ENCODE data around the gene TMEM106A.
"Not testable (repeated sequence)": the region's sequence is repeated elsewhere in the genome, so short reads cannot be mapped to it uniquely, and the experiment has no call there.

TMEM106A gene

DNA sequence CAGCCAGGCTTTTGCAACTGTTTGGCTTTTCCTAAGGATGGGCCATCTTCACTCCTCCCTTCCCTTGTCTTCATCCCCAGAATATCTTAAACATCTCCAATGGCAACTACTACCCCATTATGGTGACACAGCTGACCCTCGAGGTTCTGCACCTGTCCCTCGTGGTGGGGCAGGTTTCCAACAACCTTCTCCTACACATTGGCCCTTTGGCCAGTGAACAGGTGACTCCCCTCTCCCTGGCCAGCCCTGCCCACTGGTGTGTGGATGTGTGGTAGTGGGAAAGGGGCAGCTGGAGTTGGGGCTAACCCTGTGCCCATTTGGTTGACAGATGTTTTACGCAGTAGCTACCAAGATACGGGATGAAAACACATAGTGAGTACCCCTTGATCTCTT is 4.7 kb downstream of the TMEM106A start:
- no peak for DNase-seq

DNA sequence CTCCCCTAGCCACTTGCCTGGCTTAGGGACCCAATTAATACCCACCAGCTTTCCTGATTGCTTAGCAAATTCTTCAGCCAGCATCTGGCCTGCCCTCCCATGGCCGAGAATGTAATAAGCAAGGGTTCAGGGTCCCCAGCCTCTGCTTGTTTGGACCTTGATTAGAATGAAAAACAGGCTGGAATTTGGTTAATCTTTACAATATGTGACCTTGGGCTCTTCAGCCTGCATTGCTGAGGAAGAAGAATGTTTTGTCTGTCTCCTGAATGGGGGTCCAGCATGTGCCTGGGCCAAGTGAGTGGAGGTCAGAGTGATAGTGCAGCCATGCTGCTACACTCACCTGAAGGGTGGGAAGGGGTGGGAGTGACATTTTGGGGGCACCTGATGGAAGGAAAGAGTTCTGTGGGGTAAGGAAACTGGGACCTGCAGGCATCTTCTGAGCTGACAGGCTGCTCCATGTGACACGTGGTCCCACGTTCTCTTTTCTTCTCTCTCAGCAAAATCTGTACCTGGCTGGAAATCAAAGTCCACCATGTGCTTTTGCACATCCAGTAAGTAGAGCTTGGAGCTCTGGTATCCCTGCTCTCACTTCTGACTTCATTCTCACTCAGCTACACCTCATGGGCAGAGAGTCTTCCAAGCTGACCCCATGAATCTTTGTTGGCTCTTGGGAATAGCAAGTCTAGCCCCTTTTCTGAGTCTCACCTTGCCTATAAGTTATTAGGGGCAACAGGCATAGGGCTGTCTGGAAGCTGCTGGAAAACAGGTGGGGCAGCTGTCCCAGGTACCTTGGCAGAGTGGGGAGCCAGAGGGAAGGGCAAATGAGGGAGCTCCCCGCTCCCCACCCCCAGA is 5.3 kb downstream of the TMEM106A start:
- no peak for DNase-seq

DNA sequence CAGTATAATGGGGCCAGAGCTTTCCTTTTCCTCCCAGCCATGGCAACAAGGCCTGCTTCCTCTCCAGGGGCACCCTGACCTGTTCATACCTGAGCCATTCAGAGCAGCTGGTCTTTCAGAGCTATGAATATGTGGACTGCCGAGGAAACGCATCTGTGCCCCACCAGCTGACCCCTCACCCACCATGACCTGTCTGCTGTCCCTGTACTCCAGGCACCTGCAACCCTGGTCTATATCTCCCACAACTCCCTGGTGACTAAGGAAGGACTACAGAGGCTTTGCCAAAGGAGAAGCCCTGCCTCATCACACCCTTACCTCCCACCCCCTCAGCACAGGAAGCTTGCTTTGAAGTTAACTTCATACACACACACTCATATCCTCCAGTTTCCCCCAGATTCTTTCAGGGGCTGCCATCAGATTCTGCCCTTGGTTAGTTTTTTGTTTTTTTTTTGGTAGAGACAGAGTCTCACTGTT is 6.0 kb downstream of the TMEM106A start:
- no peak for DNase-seq

DNA sequence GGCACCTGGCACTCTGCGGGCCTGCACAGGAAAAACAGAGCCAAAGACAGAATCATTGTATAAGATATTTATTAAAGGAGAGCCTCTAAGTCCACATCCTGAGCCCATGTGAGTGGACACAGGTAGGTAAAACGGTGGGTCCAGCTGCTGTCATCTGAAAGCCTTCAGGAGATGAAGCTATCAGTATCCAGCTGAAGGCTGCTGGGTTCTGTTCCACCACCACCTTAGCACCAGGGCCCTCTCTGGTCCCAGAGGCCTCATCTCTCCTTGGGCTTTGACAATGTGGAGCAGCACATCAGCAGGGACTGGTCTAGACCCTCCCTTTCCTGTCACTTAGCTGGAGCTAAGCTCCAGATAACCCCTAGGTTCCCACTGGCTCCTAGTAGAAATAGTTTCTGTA is 7.3 kb downstream of the TMEM106A start:
- no peak for DNase-seq

DNA sequence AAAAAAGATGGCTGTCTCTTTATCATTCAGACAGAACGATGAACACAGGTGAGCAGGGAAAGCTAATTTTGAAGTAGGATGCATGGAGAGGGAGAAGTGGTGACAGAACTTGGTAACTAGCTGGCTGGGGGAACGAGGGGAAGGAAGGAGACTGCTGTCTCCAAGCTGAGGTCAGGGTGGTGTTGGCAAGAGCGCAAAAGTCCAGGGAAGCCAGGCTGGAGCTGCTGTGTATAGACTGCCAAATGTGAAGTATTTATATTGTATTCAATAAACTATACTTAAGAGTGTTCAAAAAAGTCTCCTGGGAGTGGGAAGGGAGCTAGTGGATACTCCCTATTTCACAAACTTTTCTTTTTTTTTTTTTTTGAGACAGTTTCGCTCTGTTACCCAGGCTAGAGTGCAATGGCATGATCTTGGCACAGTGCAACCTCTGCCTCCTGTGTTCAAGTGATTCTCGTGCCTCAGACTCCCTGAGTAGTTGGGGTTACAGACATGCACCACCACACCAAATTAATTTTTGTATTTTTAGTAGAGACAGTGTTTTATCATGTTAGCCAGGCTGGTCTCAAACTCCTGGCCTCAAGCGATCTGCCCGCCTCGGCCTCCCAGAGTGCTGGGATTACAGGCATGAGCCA is 8.2 kb downstream of the TMEM106A start:
- DNase-seq: no peak

DNA sequence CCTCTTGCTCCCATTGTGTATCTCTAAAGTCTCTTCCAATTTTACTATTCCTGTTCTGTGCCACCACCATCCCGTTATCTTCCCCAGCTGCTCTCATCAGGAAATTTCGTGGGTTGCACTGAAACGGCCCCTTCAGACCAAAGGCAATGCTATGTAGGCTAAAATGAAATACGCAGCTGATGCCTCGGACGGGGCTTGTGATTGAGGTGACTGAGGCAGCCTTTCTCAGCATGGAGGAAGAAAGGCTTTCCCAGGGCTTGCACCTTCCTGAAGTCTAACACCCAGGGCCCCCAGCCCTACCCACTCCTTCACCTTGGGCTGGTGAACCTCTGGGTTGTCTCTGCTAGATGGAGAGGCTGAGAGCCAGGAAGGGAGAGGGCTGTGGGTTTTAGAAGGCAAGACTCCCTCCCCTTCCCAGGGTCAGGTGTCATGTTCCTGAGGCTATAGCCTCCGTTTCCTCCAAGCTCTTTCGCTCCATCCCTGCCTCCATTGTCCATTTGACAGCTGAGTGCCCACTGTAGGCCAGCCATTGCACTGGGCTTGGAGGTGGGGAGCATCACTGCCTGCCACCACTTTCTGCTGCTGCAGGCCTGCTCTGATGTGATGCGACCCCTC is 8.9 kb downstream of the TMEM106A start:
- no peak for DNase-seq

DNA sequence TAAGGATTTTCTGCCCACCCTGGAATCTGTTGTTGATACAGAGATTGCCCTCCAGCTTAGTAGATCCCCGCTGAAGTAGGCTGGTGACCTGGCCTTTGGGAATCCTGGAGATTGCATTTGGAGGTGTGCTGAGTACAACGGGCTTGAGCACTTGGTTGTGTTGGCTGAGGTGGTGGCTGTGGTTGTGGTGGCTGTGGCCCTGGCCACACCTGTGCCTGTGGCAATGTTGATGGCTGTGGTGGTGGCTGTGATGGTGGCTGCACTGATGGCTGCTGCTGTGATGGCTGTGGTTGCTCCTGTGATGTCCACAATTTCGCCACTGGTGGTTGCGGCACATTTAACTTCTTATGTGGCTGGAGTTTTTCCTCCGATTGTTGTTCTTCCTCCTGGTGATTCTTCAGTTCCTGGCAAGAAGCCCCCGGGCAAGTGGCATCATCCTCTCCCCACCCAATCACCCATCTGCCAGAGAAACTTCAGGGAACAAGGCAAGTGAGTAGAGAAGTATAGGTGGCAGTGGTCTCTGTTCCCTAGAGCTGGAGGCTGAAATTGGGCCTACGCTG is 12.6 kb downstream of the TMEM106A start:
- DNase-seq: no peak

DNA sequence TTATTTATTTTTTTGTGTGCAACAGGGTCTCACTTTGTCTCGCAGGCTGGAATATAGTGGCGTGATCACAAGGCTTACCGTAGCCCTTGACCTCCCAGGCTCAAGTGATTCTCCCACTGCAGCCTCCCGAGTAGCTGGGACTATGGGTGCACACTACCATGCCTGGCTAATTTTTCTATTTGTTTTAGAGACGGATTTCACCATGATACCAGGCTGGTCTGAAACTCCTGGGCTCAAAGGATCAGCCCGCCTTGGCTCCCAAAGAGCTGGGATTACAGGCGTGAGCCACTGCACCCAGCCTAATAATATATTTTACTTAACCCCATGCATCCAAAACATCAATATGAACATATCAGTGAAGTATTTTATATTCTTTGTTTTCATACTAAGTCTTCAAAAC is 14.7 kb downstream of the TMEM106A start:
- DNase-seq: no peak

DNA sequence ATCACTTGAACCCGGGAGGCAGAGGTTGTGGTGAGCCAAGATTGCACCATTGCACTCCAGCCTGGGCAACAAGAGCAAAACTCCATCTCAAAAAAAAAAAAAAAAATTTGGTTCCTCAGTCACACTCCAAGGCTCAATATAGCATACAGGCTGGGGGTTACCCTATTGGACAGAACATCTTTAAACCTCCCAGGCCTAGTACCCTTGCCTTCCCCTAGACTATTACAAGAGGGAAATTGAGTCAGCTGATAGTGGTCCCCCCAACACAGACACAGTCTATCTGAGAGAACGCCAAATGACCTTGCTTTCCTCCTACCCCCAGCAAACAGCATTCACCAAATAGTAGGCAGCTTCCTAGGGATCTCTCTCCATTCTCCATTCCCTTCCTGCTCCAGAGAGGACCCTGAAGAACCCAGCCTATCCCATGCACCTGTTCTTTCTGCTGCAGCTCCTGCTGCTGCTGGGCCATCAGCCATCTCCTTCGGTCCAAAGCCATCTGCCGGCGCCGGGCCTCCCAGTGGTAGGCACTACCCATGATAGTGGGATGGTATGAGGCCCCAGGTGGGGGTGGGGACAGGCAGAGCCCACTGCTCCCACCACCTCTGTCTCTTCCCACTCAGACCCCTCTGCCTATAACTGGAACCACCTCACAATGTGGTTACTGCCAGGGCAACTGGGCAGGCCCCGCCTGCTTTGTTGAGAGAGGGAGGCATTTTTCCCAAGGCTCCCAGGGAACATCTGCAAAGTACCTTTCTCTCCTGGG is 16.5 kb downstream of the TMEM106A start, which contains the start of gene CCDC200:
CCDC200 (minus strand) TSS at position 604 of the 763 bp plus-strand sequence; CDS start at position 535, 69 bp downstream.
- not testable (repeated sequence) for DNase-seq

DNA sequence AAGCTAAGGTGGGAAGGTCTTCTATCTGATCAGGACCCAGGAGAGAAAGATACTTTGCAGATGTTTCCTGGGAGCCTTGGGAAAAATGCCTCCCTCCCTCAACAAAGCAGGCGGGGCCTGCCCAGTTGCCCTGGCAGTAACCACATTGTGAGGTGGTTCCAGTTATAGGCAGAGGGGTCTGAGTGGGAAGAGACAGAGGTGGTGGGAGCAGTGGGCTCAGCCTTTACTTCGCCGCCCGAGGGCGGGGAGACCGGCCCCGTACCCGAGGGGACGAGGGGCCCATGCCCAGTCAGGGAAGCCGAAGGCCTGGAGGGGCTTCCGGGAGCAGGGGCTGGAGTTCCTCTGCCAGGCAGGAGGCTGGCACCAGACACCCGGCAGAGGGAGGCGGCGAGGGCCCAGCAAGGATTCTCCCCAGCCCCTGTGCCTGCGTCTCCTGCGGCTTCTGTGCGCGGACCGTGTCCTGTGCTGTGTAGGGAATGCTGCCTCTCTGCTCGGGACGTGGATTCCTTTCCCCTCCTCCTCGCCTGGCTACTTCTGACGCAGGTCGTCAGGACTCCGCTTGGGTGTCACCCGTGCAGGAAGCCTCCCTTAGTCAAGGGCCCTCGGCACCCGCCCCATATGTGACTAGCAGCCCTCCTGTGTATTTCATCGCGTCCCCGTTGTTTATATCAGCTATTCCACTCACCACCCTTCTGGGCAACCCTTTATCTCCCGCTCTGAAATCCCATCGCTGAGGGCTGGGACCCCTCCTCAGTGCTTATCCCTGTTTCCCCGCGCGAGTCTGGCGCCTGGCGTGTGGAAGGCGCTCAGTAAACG is 19.7 kb downstream of the TMEM106A start:
- DNase-seq: not testable (repeated sequence)

DNA sequence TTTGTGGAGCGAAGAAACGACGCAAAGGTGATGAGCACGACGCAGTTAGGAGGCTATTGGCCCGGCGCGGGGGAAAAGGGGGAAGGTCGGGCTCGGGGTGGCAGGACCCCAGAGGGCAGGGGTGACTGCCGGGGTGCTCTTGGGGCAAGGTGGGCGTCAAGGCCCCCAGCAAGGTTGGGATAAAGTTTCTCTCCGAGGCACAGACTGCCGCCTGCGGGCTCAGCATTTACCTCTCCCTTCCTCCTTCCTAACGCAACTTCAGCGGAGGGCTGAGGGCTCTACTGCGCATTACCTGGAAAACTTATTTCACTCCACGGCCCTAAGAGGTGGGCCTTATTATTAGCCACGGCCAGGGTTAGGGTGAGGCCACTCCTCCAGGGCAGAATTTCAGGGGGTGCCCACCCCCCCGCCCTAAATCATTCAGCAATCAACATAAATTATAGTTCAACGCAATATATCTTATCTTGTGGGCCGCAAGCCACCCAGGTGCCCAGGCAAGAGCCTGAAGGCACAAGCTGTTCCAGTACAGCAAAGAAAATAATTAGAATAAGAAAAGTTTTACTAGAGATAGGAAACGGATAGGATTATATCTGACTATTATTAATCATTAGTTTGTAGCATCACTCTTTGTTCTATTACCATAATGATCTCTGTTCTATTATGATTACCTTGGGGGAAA is 20.5 kb downstream of the TMEM106A start:
- DNase-seq: not testable (repeated sequence)

DNA sequence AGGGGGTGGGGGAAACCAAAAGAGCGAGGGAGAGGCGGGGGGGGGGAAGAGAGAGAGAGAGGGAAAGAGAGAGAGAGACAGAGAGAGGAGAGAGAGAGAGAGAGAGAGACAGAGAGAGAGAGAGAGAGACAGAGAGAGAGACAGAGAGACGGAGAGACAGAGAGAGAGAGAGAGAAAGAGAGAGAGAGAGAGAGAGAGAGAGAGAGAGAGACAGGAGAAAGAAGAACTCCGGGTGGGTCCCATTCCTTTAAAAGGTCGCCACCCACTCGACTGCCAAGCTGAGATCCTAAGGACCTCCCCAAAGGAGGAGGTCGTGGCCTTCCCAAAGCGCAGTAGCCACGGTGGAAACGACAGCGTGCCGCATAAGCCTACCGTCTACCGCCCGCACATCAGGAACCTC is 21.6 kb downstream of the TMEM106A start:
- DNase-seq: not testable (repeated sequence)

DNA sequence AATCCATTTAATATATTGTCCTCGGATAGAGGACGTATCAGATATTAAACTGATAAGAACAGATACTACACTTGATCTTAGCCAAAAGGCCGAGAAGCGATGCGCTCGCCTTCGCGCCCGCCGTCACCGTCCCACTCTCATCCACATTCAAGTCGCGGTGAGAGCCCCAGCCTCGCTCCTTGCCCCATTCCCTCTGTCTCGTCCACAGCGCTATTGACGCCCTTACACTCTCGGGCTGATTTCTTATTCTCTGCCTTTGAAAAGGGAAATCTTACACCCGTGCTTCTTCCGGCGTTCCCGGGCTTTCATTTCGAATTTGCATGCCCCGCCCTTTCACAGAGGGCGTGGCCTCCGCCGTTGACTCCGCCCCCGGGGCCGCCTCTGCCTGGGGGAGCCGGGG is 22.2 kb downstream of the TMEM106A start, which contains the start of gene RNU2-1:
RNU2-1 (minus strand) TSS at position 101 of the 400 bp plus-strand sequence.
- not testable (repeated sequence) for DNase-seq

DNA sequence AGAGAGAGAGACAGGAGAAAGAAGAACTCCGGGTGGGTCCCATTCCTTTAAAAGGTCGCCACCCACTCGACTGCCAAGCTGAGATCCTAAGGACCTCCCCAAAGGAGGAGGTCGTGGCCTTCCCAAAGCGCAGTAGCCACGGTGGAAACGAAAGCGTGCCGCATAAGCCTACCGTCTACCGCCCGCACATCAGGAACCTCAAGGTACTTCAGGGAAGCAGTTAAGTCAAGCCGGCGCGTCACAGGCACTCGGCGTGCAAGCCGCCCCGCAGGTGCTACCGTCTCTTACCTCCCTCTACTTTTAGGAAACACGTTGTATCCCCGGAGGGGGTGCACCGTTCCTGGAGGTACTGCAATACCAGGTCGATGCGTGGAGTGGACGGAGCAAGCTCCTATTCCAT is 27.9 kb downstream of the TMEM106A start:
- DNase-seq: not testable (repeated sequence)

DNA sequence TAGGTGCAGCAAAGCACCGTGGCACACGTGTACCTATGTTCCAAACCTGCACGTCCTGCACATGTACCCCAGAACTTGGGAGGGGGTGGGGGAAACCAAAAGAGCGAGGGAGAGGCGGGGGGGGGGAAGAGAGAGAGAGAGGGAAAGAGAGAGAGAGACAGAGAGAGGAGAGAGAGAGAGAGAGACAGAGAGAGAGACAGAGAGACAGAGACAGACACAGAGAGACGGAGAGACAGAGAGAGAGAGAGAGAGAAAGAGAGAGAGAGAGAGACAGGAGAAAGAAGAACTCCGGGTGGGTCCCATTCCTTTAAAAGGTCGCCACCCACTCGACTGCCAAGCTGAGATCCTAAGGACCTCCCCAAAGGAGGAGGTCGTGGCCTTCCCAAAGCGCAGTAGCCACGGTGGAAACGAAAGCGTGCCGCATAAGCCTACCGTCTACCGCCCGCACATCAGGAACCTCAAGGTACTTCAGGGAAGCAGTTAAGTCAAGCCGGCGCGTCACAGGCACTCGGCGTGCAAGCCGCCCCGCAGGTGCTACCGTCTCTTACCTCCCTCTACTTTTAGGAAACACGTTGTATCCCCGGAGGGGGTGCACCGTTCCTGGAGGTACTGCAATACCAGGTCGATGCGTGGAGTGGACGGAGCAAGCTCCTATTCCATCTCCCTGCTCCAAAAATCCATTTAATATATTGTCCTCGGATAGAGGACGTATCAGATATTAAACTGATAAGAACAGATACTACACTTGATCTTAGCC is 29.1 kb downstream of the TMEM106A start:
- DNase-seq: not testable (repeated sequence)

DNA sequence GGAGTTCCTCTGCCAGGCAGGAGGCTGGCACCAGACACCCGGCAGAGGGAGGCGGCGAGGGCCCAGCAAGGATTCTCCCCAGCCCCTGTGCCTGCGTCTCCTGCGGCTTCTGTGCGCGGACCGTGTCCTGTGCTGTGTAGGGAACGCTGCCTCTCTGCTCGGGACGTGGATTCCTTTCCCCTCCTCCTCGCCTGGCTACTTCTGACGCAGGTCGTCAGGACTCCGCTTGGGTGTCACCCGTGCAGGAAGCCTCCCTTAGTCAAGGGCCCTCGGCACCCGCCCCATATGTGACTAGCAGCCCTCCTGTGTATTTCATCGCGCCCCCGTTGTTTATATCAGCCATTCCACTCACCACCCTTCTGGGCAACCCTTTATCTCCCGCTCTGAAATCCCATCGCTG is 34.8 kb downstream of the TMEM106A start:
- not testable (repeated sequence) for DNase-seq

All from stimulated activated naive CD4-positive, alpha-beta T cell (primary cell).